Measurements from ENCODE around the gene PACRG.

- TF ChIP-seq, protein P1, sequence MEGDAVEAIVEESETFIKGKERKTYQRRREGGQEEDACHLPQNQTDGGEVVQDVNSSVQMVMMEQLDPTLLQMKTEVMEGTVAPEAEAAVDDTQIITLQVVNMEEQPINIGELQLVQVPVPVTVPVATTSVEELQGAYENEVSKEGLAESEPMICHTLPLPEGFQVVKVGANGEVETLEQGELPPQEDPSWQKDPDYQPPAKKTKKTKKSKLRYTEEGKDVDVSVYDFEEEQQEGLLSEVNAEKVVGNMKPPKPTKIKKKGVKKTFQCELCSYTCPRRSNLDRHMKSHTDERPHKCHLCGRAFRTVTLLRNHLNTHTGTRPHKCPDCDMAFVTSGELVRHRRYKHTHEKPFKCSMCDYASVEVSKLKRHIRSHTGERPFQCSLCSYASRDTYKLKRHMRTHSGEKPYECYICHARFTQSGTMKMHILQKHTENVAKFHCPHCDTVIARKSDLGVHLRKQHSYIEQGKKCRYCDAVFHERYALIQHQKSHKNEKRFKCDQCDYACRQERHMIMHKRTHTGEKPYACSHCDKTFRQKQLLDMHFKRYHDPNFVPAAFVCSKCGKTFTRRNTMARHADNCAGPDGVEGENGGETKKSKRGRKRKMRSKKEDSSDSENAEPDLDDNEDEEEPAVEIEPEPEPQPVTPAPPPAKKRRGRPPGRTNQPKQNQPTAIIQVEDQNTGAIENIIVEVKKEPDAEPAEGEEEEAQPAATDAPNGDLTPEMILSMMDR (IDR thresholded peaks at IDR 0.05), result no peak
- TF ChIP-seq POLR2AphosphoS5 (IDR thresholded peaks at IDR 0.05; ENCODE audit: low read depth, low read length), result no peak
Measured at GRCh38 chr6:163218361-163218894, 490.7 kb downstream of the PACRG start.
